Left ventricle myocardium inferior (tissue), 1 donor: ENCODE results near the gene SIGLEC15. TPM values are rescaled to one million over a fixed set of nuclear protein-coding genes. Genes with fewer than 3 reads are reported as not detected.

Experiments used
- DNase-seq: peaks from one replicate; pipeline ENCODE4 v3.0.0-alpha.2; 2020
- H3K27ac ChIP-seq: fragments of 200-600 bp; replicated peaks from 2 replicates; pipeline ENCODE4 v1.8.0; 2021
- H3K27me3 ChIP-seq: fragments of 200-600 bp; 2 replicates; pipeline ENCODE4 v1.8.0; 2021; ENCODE audit warnings: low read depth
- H3K36me3 ChIP-seq: fragments of 200-600 bp; 2 replicates; pipeline ENCODE4 v1.8.0; 2021
- H3K4me1 ChIP-seq: fragments of 200-600 bp; 2 replicates; pipeline ENCODE4 v1.8.0; 2021
- H3K4me3 ChIP-seq: fragments of 200-600 bp; 2 replicates; pipeline ENCODE4 v1.8.0; 2021; ENCODE audit warnings: mild to moderate bottlenecking, moderate library complexity
- H3K9me3 ChIP-seq: fragments of 200-600 bp; replicated peaks from 2 replicates; pipeline ENCODE4 v1.8.0; 2021
- intact Hi-C: fragments of 100-400 bp; cut with micrococcal nuclease; formaldehyde crosslinking; loops from one replicate; pipeline ENCODE4 v1.11.0; 2022
- total RNA-seq: library from RNA; stranded (reverse); fragmentation: NEBNext Ultra II Directional; extraction: Animal tissue kit (Norgen Biotek cat#: 25700); gene quantifications from one replicate; pipeline ENCODE4 v1.2.1, GENCODE V29; 2021
- TF ChIP-seq, protein P1 (sequence below): fragments of 200-600 bp; IDR thresholded peaks from 2 replicates; pipeline ENCODE4 v1.8.0; 2021; ENCODE audit warnings: antibody characterized with exemption, mild to moderate bottlenecking, borderline replicate concordance
- donor health status: DM: no; HTN: yes; CAD: no; lungs with severe emphysema.

SIGLEC15 gene
- total RNA-seq, 1 donor from 2014 or later, result 0.19 TPM

DNA sequence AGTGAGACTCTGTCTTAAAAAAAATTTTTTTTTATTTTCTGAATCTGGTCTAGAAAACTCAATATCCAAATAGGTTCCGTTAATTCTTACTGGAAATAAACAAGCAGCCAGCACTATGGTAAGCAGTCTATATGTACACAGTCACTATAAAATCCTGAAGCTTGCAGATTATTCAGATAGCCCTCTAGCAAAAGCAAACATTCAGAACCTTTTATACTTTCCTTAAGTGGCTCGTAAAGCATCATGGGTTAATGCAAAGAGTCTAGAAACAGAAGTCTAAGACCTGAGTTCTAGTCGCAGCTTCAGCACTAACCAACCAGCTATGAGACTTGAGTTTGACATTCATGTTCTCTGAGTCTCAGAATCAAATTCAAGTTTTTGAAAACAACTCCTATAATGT lies 51.9 kb downstream of the SIGLEC15 start:
- no peaks in the 10 kb centered on the region for H3K27me3 ChIP-seq
- DNase-seq, result no peak
- H3K4me1 ChIP-seq, result peaks cover 6% of the 10 kb centered on the region
- no peak overlapping the region for H3K4me3 ChIP-seq
- TF ChIP-seq, protein P1, sequence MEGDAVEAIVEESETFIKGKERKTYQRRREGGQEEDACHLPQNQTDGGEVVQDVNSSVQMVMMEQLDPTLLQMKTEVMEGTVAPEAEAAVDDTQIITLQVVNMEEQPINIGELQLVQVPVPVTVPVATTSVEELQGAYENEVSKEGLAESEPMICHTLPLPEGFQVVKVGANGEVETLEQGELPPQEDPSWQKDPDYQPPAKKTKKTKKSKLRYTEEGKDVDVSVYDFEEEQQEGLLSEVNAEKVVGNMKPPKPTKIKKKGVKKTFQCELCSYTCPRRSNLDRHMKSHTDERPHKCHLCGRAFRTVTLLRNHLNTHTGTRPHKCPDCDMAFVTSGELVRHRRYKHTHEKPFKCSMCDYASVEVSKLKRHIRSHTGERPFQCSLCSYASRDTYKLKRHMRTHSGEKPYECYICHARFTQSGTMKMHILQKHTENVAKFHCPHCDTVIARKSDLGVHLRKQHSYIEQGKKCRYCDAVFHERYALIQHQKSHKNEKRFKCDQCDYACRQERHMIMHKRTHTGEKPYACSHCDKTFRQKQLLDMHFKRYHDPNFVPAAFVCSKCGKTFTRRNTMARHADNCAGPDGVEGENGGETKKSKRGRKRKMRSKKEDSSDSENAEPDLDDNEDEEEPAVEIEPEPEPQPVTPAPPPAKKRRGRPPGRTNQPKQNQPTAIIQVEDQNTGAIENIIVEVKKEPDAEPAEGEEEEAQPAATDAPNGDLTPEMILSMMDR, result no peak
- H3K27ac ChIP-seq, result no peak overlapping the region
- intact Hi-C loops, result no loop called here
- no peaks in the 10 kb centered on the region for H3K9me3 ChIP-seq
- H3K36me3 ChIP-seq, result peaks cover 80% of the 10 kb centered on the region

DNA sequence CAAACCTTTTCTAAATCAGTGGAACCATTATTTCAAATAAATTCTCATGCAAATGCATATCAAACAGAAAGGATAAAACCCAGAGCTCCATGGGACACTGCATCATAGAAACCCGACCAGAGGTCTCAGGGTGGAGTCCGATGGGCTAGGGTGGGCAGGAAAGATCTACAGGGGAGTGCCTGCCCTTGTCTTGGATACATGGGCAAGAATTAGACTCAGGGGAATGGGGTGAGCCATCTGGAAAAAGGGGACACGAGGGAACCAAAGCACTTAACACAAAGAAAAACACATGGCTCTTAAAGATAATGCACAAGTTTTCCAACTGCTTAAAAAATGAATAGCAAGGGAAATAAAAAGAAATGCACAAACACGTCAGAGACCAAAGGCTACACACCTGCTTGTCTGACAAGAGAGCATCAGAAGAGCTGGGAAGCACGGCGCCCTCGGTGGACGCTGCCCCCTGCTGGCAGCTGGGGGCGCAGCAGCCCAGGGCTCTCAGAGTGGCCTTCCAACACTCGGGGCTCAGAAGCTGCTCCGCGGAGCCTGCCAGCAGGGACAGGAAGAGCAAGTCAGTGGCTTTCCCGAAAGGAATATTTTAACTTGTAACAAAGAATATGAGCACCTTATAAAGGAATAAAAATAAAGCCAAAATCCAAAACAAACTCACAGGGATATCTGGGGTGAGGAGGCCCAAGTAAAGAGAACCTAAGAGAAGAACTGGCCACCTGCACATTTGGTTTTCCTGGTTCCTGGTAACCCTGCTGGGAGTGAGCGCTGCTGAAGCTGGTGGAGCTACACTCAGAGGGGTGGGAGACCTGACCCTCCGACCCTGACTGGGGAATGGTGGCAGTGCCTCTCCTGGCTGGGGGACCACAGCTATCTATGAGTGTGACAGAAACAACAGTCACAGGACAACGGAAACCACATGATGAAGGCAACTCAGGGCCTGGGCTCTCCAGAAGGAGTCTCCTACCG lies 54.5 kb downstream of the SIGLEC15 start:
- Histone ChIP-seq H3K36me3 (peaks cover 85% of the 10 kb centered on the region), H3K27me3 (no peaks in the 10 kb centered on the region), H3K4me3 (no peak overlapping the region), H3K4me1 (peaks cover 6% of the 10 kb centered on the region), H3K9me3 (no peaks in the 10 kb centered on the region), H3K27ac (no peak overlapping the region)
- TF ChIP-seq, protein P1, result peak; percentile 100
- DNase-seq, result peak; percentile 60
- intact Hi-C loops, result loop anchor here (2.0 kb wide), 1 partner anchor 189 kb away; no protein-coding TSS in a partner anchor

DNA sequence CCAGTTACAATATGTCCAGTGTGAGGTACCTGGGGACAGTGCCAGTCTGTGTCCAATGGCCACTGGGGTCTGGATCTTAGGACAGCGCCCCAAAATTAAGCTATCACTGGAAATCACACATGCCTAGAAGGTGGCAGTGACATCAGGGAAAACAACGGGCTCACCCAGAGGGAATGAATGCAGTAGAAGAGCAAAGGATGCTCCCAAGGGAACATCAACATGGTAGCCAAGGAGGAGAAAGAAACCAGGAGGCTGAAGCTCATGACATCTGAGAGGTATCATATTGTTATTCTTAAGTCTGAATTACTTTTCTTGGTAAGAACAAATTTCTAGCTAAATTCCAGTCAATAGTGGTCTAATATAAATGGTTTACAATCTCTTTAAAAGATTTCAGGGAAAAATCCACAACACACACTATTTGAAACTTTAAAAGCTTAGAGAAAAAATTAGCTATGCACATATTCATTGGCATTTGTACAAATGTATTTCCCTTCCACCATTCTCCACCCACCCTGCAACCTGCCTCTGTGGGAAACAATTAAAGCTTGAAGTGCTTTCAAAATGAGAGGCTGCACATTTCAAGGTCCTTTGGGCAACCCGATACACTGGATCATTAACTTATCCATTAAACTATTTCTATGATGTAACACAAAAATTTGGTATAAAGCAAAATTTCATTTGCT lies 55.5 kb downstream of the SIGLEC15 start:
- Histone ChIP-seq H3K9me3 (no peaks in the 10 kb centered on the region), H3K4me3 (no peak overlapping the region), H3K27ac (no peak overlapping the region), H3K27me3 (no peaks in the 10 kb centered on the region), H3K36me3 (peaks cover 81% of the 10 kb centered on the region), H3K4me1 (peaks cover 6% of the 10 kb centered on the region)
- DNase-seq, result no peak
- intact Hi-C loops, result loop anchor here (2.0 kb wide), 1 partner anchor 190 kb away; no protein-coding TSS in a partner anchor
- TF ChIP-seq, protein P1, result no peak

DNA sequence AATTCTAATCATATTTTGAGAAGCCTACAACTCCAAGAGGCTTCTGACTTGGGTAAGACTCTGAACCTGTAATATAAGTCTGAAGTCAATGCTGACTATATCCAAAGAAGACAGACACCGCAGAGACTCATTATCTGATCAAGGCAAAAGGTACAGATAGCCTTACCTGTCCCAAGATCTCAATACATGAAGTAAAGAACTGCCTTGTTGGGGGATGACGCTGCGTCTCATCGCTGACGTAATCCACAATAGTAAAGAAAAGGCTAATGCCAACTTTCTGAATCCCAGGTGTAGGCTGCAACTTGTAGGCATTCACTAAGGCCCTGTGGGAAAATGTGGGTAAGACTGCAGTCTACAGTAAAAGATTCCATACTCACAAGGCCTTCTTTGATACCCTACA lies 62.1 kb downstream of the SIGLEC15 start:
- peaks cover 86% of the 10 kb centered on the region for H3K36me3 ChIP-seq

More for the DNA sequence above, 62.1 kb downstream of the SIGLEC15 start:
- H3K4me1 ChIP-seq, result no peaks in the 10 kb centered on the region
- no peaks in the 10 kb centered on the region for H3K27me3 ChIP-seq
- no peak overlapping the region for H3K4me3 ChIP-seq
- no peak overlapping the region for H3K27ac ChIP-seq
- intact Hi-C loops, result no loop called here
- no peaks in the 10 kb centered on the region for H3K9me3 ChIP-seq
- TF ChIP-seq, protein P1, result no peak
- DNase-seq, result no peak
